ENCODE results near the gene ABCF3. TPM values are rescaled to one million over a fixed set of nuclear protein-coding genes. Genes with fewer than 3 reads are reported as not detected.
A peak's percentile ranks its signal among the peaks of the same experiment; 100 is the strongest.

ABCF3 gene
- total RNA-seq, 1 experiment from 2014 or later, result 63.6 TPM

- TF ChIP-seq ZNF425 (CRISPR knock-in tag; conservative IDR thresholded peaks at IDR 0.05) (no peak), ETV6 (CRISPR knock-in tag; IDR thresholded peaks at IDR 0.05) (peak; percentile 54; the same call in 1 of the 2 replicates), AFF4 (CRISPR knock-in tag; IDR thresholded peaks at IDR 0.05; ENCODE audit: borderline replicate concordance) (no peak), ZNF138 (CRISPR knock-in tag; conservative IDR thresholded peaks at IDR 0.05) (no peak), TEAD1 (CRISPR knock-in tag; IDR thresholded peaks at IDR 0.05) (no peak), MXD4 (CRISPR knock-in tag; IDR thresholded peaks at IDR 0.05; ENCODE audit: borderline replicate concordance) (no peak), ATF2 (CRISPR knock-in tag; IDR thresholded peaks at IDR 0.05; ENCODE audit: borderline replicate concordance, low read depth) (no peak), E2F5 (CRISPR knock-in tag; IDR thresholded peaks at IDR 0.05) (0 out of 2 replicates have a peak, but pooled peaks have one; percentile 40), ZNF281 (CRISPR knock-in tag; IDR thresholded peaks at IDR 0.05) (no peak), NR3C1 (CRISPR knock-in tag; conservative IDR thresholded peaks at IDR 0.05; ENCODE audit: low read depth) (no peak), CREM (CRISPR knock-in tag; IDR thresholded peaks at IDR 0.05) (no peak), EMX1 (CRISPR knock-in tag; IDR thresholded peaks at IDR 0.05) (no peak), ZNF219 (CRISPR knock-in tag; IDR thresholded peaks at IDR 0.05; ENCODE audit: borderline replicate concordance) (no peak), IRF1 (CRISPR knock-in tag; IDR thresholded peaks at IDR 0.05) (no peak; the same call in 1 of the 2 replicates), FOXK1 (CRISPR knock-in tag; IDR thresholded peaks at IDR 0.05) (no peak), ZNF232 (CRISPR knock-in tag; IDR thresholded peaks at IDR 0.05) (0 out of 2 replicates have a peak, but pooled peaks have one; percentile 71), TEAD4 (CRISPR knock-in tag; IDR thresholded peaks at IDR 0.05) (no peak), PRDM15 (CRISPR knock-in tag; IDR thresholded peaks at IDR 0.05) (peak; percentile 77)
These were observed 30.9 kb upstream of the ABCF3 start, which contains the start of gene DVL3 (continued) for GRCh38 chr3:184154885-184155643.

Data from WTC11 (cell line).